Measurements from ENCODE around the gene ZBTB39.

- TF ChIP-seq EZH2 (IDR thresholded peaks at IDR 0.05; ENCODE audit: borderline replicate concordance) (no peak), CTCF (IDR thresholded peaks at IDR 0.05; ENCODE audit: poor library complexity) (no peak)
These were observed 43.5 kb upstream of the ZBTB39 start, which contains the start of gene MYO1A for GRCh38 chr12:57049890-57050289.
